Type B pancreatic cell (in vitro differentiated cells): Measurements from ENCODE around the gene HIVEP3. TPM values are rescaled to one million over a fixed set of nuclear protein-coding genes. Genes with fewer than 3 reads are reported as not detected.

Experiments
- DNase-seq: peaks from one replicate; pipeline ENCODE4 v3.0.0; 2021; ENCODE audit warnings: mixed read lengths; ENCODE audit not compliant: unreplicated experiment; ENCODE audit errors: extremely low spot score
- H3K27ac Mint-ChIP-seq: 2 replicates; pipeline ENCODE4 v1.8.0; 2021; ENCODE audit warnings: mild to moderate bottlenecking, mixed read lengths
- H3K27me3 Mint-ChIP-seq: 2 replicates; pipeline ENCODE4 v1.8.0; 2021; ENCODE audit warnings: mixed read lengths
- H3K36me3 Mint-ChIP-seq: 2 replicates; pipeline ENCODE4 v1.8.0; 2021; ENCODE audit warnings: mixed read lengths
- H3K4me1 Mint-ChIP-seq: one replicate; pipeline ENCODE4 v1.8.0; 2021; ENCODE audit warnings: mixed read lengths; ENCODE audit not compliant: unreplicated experiment
- H3K4me3 Mint-ChIP-seq: 2 replicates; pipeline ENCODE4 v1.8.0; 2021; ENCODE audit warnings: mild to moderate bottlenecking, mixed read lengths
- H3K9me3 Mint-ChIP-seq: 2 replicates; pipeline ENCODE4 v1.8.0; 2021; ENCODE audit warnings: mixed read lengths
- CTCF ChIP-seq: fragments of 200-600 bp; sonication (generic); conservative IDR thresholded peaks from 2 replicates; pipeline ENCODE4 v1.5.0; 2021; ENCODE audit warnings: antibody characterized with exemption, mild to moderate bottlenecking
- total RNA-seq: library from RNA; stranded (reverse); gene quantifications from 2 replicates; pipeline ENCODE4 v1.2.1, GENCODE V29; 2021; ENCODE audit warnings: low replicate concordance

The HIVEP3 gene
- total RNA-seq, 1 donor from 2014 or later: 9.2 TPM

GRCh38 chr1:41743366-41743765, 175.4 kb downstream of the HIVEP3 start:
- Mint-ChIP-seq H3K4me1 (peaks cover 11% of the 10 kb centered on the region), H3K9me3 (no peaks in the 10 kb centered on the region), H3K27me3 (peaks cover 5% of the 10 kb centered on the region), H3K4me3 (no peak overlapping the region), H3K36me3 (no peaks in the 10 kb centered on the region), H3K27ac (no peak overlapping the region)
- no peak for TF ChIP-seq CTCF
- DNase-seq: no peak

- no peak for DNase-seq
- H3K27me3 Mint-ChIP-seq: peaks cover 5% of the 10 kb centered on the region
- no peak for TF ChIP-seq CTCF
- H3K9me3 Mint-ChIP-seq: no peaks in the 10 kb centered on the region
- peaks cover 11% of the 10 kb centered on the region for H3K4me1 Mint-ChIP-seq
- H3K4me3 Mint-ChIP-seq: no peak overlapping the region
- no peak overlapping the region for H3K27ac Mint-ChIP-seq
- no peaks in the 10 kb centered on the region for H3K36me3 Mint-ChIP-seq
Observed at GRCh38 chr1:41742219-41742618, 176.5 kb downstream of the HIVEP3 start.

GRCh38 chr1:41741244-41741643, 177.5 kb downstream of the HIVEP3 start:
- Mint-ChIP-seq H3K27ac (no peak overlapping the region), H3K4me1 (peaks cover 11% of the 10 kb centered on the region), H3K36me3 (no peaks in the 10 kb centered on the region), H3K27me3 (peaks cover 5% of the 10 kb centered on the region), H3K4me3 (no peak overlapping the region), H3K9me3 (no peaks in the 10 kb centered on the region)
- TF ChIP-seq CTCF: no peak
- DNase-seq: no peak

GRCh38 chr1:41740630-41741239, 178.0 kb downstream of the HIVEP3 start:
- H3K27me3 Mint-ChIP-seq: peaks cover 5% of the 10 kb centered on the region
- no peak for TF ChIP-seq CTCF
- H3K36me3 Mint-ChIP-seq: no peaks in the 10 kb centered on the region
- H3K4me3 Mint-ChIP-seq: no peak overlapping the region
- DNase-seq: no peak
- H3K9me3 Mint-ChIP-seq: no peaks in the 10 kb centered on the region
- H3K4me1 Mint-ChIP-seq: peaks cover 12% of the 10 kb centered on the region
- H3K27ac Mint-ChIP-seq: no peak overlapping the region

- no peak for TF ChIP-seq CTCF
- peaks cover 19% of the 10 kb centered on the region for H3K4me1 Mint-ChIP-seq
- no peak overlapping the region for H3K4me3 Mint-ChIP-seq
- no peak for DNase-seq
- no peaks in the 10 kb centered on the region for H3K9me3 Mint-ChIP-seq
- H3K36me3 Mint-ChIP-seq: no peaks in the 10 kb centered on the region
- no peak overlapping the region for H3K27ac Mint-ChIP-seq
- H3K27me3 Mint-ChIP-seq: peaks cover 8% of the 10 kb centered on the region
Observed at GRCh38 chr1:41740058-41740457, 178.7 kb downstream of the HIVEP3 start.
